NCI-H460 (cell line): Measurements from ENCODE around the gene DLX1. TPM values are rescaled to one million over a fixed set of nuclear protein-coding genes. Genes with fewer than 3 reads are reported as not detected.

Experiments
- DNase-seq: peaks from one replicate; pipeline ENCODE4 v3.0.0-alpha.2; 2016; ENCODE audit warnings: low read depth; ENCODE audit errors: extremely low read depth
- total RNA-seq: library from RNA; depleted of rRNA; stranded (reverse); fragments of >200 nt; shearing (Covaris generic); gene quantifications from 2 replicates; pipeline ENCODE4 v1.2.3, GENCODE V29; 2014

Gene DLX1
- total RNA-seq, 1 experiment from 2014 or later: 6.7 TPM

GRCh38 chr2:172095905-172096625 lies 10.8 kb downstream of the DLX1 start:
- no peak for DNase-seq

DNA sequence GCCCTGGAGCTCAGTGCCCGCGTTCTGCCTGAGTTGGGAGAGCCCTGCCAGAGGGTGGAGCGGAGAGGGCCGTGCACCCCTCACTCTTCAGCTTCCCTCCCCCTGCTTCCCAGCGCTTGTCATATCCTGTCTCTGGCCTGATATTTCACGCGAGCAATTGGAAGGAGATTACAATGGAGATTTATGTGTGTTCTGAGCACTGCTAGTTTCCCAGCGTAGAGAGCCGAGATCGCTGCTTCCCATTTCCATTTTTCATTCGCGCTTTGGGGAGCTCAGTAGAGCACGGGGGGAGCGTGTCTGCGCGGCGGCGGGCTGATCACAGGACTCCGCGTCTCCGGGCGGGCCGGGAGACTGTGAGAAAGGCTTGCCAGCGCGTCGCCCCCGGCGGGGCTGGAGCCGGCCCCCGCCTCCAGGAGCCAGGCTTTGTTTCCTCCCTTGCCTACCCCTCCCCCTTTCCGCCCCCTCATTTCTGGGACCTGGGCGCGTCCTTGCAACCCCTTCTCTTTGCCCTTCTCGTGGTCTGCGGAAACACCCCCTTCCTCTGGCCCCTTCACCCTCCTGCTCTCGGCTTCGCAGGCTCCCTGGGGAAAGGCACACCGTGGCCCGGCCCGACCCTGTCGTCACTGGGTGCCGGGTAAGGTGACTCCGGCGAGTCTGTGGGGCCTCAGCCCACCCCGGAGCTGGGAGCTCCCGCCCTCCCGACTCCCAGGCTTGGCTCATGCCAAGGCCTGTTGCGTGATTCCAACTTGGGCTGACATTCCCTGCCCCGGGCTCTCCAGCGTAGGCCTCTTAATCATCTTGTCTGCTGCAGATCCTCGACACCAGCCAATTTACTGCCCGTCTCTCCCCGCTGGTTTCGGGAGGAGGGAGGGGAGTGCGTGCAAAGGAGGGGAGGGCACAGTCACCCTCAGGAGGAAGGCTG lies 11.6 kb downstream of the DLX1 start:
- no peak for DNase-seq

- DNase-seq: no peak
Observed at GRCh38 chr2:172097557-172098131, 12.3 kb downstream of the DLX1 start.

GRCh38 chr2:172098287-172098649 lies 13.0 kb downstream of the DLX1 start:
- DNase-seq: no peak

GRCh38 chr2:172098650-172099471 lies 13.6 kb downstream of the DLX1 start:
- DNase-seq: peak; percentile 80

- no peak for DNase-seq
Observed at GRCh38 chr2:172099472-172100079, 14.3 kb downstream of the DLX1 start.

DNA sequence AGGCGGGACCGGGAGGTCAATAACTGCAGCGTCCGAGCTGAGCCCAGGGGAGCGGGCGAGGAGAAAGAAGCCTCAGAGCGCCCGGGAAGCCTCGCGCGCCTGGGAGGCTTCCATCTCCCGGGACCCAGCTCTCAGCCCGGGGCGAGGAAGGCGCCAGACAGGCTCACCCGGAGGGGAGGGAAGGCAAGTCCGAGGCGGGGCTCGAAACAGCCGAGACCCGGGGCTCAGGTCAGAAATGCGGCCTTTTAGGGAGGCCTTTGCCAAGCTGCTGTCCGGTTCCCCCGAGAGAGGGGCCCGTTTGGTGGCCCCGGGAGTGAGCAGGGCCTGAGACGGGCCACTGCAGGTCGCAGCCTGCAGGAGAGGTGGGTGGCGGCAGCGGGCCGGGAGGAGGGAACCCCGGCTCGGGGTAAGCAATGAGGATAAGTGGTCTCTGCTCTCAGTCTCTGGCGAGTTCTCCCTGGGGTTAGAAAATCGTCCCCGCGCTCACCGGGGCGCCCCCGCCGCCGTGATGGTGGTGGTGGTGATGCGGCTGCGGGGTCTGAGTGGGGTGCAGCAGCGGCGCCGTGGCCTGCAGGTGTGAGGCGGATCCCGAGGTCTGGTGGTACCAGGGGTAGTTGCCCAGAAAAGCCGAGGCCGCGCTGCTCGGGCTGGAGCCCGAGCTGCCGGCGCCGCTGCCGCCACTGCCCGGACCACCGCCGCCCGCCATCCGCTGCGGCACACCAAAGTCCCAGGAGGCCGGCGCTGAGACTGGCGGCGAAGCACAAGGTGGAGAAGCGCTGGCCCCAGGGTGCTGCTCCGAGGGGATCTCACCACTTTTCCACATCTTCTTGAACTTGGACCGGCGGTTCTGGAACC lies 15.0 kb downstream of the DLX1 start:
- DNase-seq: no peak

DNA sequence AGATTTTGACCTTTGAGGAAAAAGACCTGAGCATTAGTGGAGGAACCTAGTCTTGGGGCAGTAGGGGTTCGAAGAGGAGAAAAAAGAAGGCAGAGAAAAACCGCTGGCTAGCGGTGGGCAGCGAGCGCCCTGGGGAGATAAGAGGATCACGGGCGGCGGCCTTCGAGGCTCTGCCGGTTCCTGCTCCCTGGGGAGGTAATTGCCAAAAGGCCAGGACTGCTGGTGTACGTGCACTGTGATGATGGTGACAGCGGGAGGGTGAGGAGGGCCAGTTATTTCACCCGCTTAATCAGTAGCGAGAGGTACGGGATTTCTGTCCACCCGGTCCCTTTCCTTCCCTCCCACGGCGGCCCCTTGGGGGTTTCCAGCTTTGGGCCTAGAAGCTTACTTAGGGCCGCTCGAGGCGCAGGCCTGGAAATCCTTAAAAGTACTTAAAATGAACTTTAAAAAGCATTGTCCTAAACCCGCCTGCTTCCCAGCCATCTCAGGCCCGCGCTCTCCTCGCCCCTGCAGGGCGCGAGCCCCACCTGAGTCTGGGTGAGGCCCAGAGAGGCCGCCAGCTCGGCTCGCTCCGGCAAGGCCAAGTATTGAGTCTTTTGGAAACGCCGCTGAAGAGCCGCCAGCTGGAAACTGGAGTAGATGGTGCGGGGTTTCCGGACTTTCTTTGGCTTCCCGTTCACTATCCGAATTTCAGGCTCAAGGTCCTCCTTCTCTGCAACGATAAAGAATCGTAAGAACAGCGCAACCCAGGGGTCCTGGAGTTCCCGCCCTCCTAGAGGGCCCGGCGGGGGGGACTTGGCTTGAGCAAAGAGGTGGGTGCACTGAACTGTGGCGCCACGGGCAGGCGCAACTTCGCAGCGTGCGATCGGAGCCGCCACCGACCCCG lies 15.9 kb downstream of the DLX1 start:
- no peak for DNase-seq

DNA sequence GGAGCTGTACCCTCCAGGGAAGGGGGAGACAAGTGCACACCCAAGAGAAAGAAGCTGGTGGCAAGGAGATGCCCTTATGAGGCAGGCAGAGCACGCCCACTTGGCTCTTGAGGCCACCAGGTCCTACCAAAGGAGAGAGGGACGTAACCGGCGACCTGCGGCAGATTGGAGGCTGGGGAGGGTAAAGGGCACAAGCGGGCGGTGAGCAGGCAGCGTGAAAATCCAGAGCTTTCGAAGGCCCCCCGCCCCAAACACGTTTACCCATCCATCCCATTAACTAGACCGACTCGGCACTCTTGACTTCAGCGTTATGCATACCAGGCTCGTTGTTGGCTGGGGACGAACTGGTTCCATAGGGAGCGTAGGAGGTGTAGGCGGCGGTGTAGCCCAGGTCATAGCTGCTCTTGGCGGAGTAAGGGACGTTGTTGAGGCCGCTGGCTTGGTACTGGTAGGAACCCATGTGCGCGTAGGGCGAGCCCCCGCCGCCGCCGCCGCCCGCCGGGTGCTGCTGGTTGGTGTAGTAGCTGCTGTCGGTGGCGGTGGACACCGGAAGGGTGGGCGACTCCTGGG lies 16.6 kb downstream of the DLX1 start:
- DNase-seq: no peak

DNA sequence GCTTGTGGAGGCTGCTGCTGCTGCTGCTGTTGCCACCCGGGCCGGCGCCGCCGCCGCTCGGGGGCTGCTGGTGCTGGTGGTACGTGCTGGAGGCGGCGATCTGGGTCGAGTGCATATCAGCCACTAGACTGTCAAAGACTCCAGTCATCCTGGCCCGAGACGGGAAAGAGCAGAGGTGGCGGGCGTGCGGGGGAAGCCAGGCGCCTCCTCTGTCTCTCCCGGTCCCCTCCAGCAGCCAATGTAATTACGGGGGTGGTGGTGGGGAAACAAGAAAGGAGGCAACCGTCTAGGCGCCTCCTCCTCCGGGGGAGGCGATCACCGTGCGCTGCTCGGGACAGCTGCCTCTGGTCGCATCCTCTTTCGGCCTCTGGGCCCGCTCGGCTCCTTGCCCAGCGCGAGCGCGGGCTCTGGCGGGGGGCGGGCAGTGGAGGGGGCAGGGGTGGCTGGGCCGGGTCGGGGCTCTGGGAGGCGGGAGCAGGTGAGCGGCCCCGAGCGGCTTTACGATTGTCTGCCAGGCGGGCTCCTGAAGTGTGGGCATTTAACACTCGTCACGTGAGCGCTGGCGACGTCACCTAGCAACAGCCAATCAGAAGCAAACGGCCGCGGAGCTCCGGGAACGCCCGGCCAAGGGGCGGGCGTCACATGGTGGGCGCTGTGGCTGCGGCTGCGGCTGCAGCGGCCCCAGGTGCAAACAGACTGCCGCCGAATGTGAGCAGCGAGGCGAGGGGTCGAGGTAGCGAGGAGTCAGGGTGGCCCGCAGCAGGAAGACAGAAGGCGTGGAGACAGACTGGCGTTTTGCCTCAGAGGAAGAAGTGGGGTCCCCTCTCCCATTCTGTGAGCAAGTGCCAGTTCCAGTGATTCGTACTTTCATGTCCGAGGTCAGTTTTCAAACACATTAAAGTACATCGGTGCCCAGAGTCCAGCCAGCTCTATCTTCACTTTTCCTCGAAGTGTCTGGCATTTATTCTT lies 17.4 kb downstream of the DLX1 start, which contains the start of gene DLX2:
Gene DLX2, minus strand, starts transcription at position 510 of the 969 bp plus-strand sequence. Its CDS starts 362 bp downstream, at position 148.
- peak; percentile 86 for DNase-seq

GRCh38 chr2:172103471-172104272 lies 18.4 kb downstream of the DLX1 start:
- peak; percentile 86 for DNase-seq

DNA sequence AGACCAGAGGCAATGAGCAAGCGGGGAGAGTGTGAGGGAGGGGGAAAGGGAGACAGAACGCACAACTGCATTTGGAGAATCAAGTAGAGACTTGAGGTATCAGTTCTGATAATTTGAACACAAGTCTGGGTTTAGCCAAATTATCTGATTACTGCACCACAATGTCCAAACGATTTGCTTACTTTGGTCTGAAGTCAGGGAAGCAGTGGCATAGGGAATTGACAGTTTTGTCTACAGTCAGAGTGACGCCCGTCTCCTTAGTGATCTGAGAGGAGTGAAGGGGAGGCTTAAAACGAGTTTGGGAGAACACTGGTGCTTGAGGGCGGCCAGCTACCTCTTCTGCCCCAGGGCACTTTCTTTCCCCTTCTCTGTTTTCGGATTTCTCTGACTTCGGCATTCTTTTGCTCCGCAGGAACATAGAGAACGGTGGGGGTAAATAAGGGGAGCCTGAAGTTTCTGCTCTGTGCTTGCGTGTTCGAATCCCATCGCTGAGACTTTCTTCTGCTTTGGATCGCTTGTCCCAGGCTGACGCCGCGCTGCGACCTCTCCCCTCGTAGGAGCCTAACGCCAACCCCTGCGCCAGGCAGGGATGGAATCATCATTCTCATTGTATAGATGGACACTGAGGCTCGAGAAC lies 20.3 kb downstream of the DLX1 start:
- no peak for DNase-seq

DNA sequence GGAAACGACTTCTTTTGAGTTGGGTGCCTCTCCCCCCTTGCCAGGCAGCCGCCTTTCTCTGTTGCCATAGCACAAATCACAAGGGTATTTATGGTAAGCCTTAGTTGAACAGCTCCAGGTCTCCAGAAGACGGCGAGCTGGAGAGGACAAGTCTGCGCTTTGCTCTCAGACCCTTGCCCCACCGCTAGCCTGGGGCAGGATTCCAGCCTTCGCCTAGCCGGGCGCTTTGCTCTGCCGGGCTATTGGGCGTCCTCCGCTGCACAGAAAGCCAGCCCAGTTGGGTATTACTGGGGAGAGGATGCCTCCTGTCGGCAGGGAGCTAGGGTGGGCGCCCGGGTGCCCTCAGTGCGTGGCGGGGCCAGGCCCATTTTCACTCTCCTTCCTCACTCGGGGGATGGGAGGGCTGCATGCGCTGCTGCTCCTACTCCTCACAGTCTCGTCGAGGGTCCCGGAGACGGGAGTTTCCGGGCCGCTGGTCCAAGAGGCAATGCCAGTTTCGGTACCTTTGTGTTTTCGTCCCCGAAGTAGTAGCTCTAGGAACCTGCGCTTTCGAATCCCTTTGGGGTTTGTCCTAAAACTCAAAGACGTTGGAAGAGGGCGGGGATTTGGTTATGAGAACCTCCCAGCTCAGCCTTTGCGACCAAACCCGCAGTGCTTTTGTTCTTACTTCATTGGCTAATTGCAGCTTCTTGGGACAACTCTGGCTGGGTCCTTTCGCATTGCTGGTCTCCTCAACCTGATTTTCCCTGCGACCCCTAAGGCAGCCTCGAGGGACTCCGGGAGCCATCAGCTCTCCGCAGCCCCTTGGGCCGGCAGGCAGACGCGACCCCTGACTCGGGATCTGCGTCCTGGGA lies 21.0 kb downstream of the DLX1 start:
- peak; percentile 41 for DNase-seq
